Common myeloid progenitor, CD34-positive (primary cell): Measurements from ENCODE around the gene FAM83E.

Experiments
- CTCF ChIA-PET: fragments of 350-600 bp; sonication (Branson Sonifier 250); formaldehyde crosslinking; loops from one replicate; lab custom pipeline; 2021; ENCODE audit warnings: antibody characterized with exemption; lab: Charles Lee
- POLR2A ChIA-PET: fragments of 350-600 bp; sonication (Branson Sonifier 250); formaldehyde crosslinking; loops from one replicate; lab custom pipeline; 2021; ENCODE audit warnings: antibody characterized with exemption; lab: Charles Lee
- DNase-seq, 3 donors: peaks; one replicate each; pipeline versions ENCODE4 v3.0.0 to v3.0.0-alpha.2; 2013
- H3K27ac ChIP-seq, 2 experiments: 1 replicate in 1 of 2; 2 replicates in 1 of 2; pipeline ENCODE4 v1.7.0; 2013; ENCODE audit warnings: inconsistent platforms in 2 of 2, low read length in 2 of 2, mild to moderate bottlenecking in 2 of 2, low read depth in 1 of 2, moderate library complexity in 1 of 2; ENCODE audit not compliant: severe bottlenecking in 2 of 2, insufficient read depth in 1 of 2, poor library complexity in 1 of 2
- H3K27me3 ChIP-seq, 5 experiments: replicated peaks in 2 of 5; 1 replicate in 3 of 5; 2 replicates in 2 of 5; pipeline versions ENCODE4 v1.6.1 to v1.7.0; 2013; ENCODE audit warnings: low read length in 4 of 5, mild to moderate bottlenecking in 2 of 5, moderate library complexity in 2 of 5, inconsistent platforms in 1 of 5; ENCODE audit not compliant: insufficient read depth in 5 of 5, control insufficient read depth in 4 of 5
- H3K36me3 ChIP-seq, 4 experiments: 1 replicate in 2 of 4; 2 replicates in 2 of 4; pipeline versions ENCODE4 v1.6.1 to v1.7.0; 2013; ENCODE audit warnings: low read length in 3 of 4, control low read depth in 1 of 4, mild to moderate bottlenecking in 1 of 4; ENCODE audit not compliant: control insufficient read depth in 4 of 4, insufficient read depth in 4 of 4
- H3K4me1 ChIP-seq, 4 experiments: 1 replicate in 3 of 4; 2 replicates in 1 of 4; pipeline versions ENCODE4 v1.6.1 to v1.7.1; 2013; ENCODE audit warnings: low read length in 3 of 4, mild to moderate bottlenecking in 3 of 4, control low read depth in 1 of 4, inconsistent platforms in 1 of 4, moderate library complexity in 1 of 4; ENCODE audit not compliant: control insufficient read depth in 4 of 4, insufficient read depth in 4 of 4; ENCODE audit errors: control extremely low read depth in 1 of 4
- H3K4me3 ChIP-seq, 7 experiments: 1 replicate in 4 of 7; 2 replicates in 3 of 7; pipeline versions ENCODE4 v1.5.1 to v1.7.0; 2013; ENCODE audit warnings: mild to moderate bottlenecking in 7 of 7, low read length in 6 of 7, moderate library complexity in 6 of 7, inconsistent platforms in 2 of 7, low read depth in 2 of 7, control low read depth in 1 of 7; ENCODE audit not compliant: insufficient read depth in 4 of 7, control insufficient read depth in 1 of 7; ENCODE audit errors: extremely low read depth in 1 of 7
- H3K9me3 ChIP-seq, 5 experiments: 1 replicate in 4 of 5; 2 replicates in 1 of 5; pipeline versions ENCODE4 v1.6.1 to v1.7.1; 2013; ENCODE audit warnings: low read length in 4 of 5, mild to moderate bottlenecking in 2 of 5, inconsistent platforms in 1 of 5, low read depth in 1 of 5, moderate library complexity in 1 of 5; ENCODE audit not compliant: control insufficient read depth in 4 of 5, insufficient read depth in 2 of 5; ENCODE audit errors: control extremely low read depth in 1 of 5
- WGBS: methylation state at CpG from one replicate; pipeline ENCODE4 v1.1.5; 2013; ENCODE audit not compliant: insufficient coverage; 5-methylcytosine and 5-hydroxymethylcytosine counted together

FAM83E gene

GRCh38 chr19:48636859-48637448 lies 22.1 kb upstream of the FAM83E start, which contains the start of gene DBP:
DBP (minus strand) TSS chr19:48637379; CDS start chr19:48636994, 385 bp downstream.
- ChIA-PET CTCF (interaction anchor here (0.8 kb wide), 1 partner anchor 13 kb away, joined by 3 read pairs; no protein-coding TSS in a partner anchor), POLR2A (interaction anchor here (0.6 to 1.1 kb wide), 3 partner anchors 16 to 188 kb away, joined by 3 to 4 read pairs (median 4); partner anchors contain the start of genes RPL18 and SPHK2)
- DNase-seq = no peak
- Histone ChIP-seq H3K4me3 (peak within 1 kb of the TSS; percentile 72 to 90 (median 80)), H3K9me3 (no peaks in the 10 kb centered on the region), H3K27me3 (no peaks in the 10 kb centered on the region), H3K27ac (peak within 1 kb of the TSS; percentile 79 to 91), H3K4me1 (peaks cover 13 to 57% (median 48%) of the 10 kb centered on the region in 4 experiments), H3K36me3 (peaks cover 0 to 13% (median 6%) of the 10 kb centered on the region in 4 experiments)
- WGBS = 0% methylated on average over 36 of the region's 40 CpGs

- 0% methylated on average over 22 of the region's 35 CpGs for WGBS
- H3K9me3 ChIP-seq = no peaks in the 10 kb centered on the region
- peak overlapping the region; percentile 72 to 90 (median 80) for H3K4me3 ChIP-seq
- DNase-seq = peak in 1 of 3 donors; percentile 36
- H3K27me3 ChIP-seq = no peaks in the 10 kb centered on the region
- H3K27ac ChIP-seq = peak overlapping the region; percentile 28 to 78
- ChIA-PET POLR2A (no interaction called here), CTCF (no interaction called here)
- peaks cover 0 to 15% (median 6%) of the 10 kb centered on the region in 4 experiments for H3K36me3 ChIP-seq
- peaks cover 13 to 57% (median 48%) of the 10 kb centered on the region in 4 experiments for H3K4me1 ChIP-seq
Observed at GRCh38 chr19:48635966-48636858, 21.3 kb upstream of the FAM83E start.

GRCh38 chr19:48635263-48635965 lies 20.5 kb upstream of the FAM83E start:
- ChIA-PET CTCF (no interaction called here), POLR2A (no interaction called here)
- peak overlapping the region; percentile 64 to 88 for H3K27ac ChIP-seq
- H3K4me3 ChIP-seq = peak overlapping the region; percentile 72 to 90 (median 80)
- under 1% methylated on average over 51 of the region's 67 CpGs for WGBS
- DNase-seq = peak in 2 of 3 donors; percentile 63 to 67
- peaks cover 0 to 16% (median 6%) of the 10 kb centered on the region in 4 experiments for H3K36me3 ChIP-seq
- peaks cover 13 to 63% (median 56%) of the 10 kb centered on the region in 4 experiments for H3K4me1 ChIP-seq
- no peaks in the 10 kb centered on the region for H3K27me3 ChIP-seq
- H3K9me3 ChIP-seq = no peaks in the 10 kb centered on the region

GRCh38 chr19:48634424-48635262 lies 19.8 kb upstream of the FAM83E start:
- Histone ChIP-seq H3K27me3 (no peaks in the 10 kb centered on the region), H3K9me3 (no peaks in the 10 kb centered on the region), H3K4me3 (peak overlapping the region in 6 of 7 experiments; percentile 27 to 83 (median 76)), H3K4me1 (peaks cover 13 to 70% (median 61%) of the 10 kb centered on the region in 4 experiments), H3K27ac (peak overlapping the region; percentile 77 to 88), H3K36me3 (peaks cover 0 to 16% (median 6%) of the 10 kb centered on the region in 4 experiments)
- 5% methylated on average over 25 of the region's 37 CpGs for WGBS
- ChIA-PET POLR2A (interaction anchor here (1.2 kb wide), 1 partner anchor 17 kb away, joined by 3 read pairs; no protein-coding TSS in a partner anchor), CTCF (interaction anchor here (1.6 to 1.8 kb wide), 2 partner anchors 11 to 26 kb away, joined by 5 to 10 read pairs; partner anchors contain the start of gene CA11)
- DNase-seq = peak; percentile 93 to 97 (median 96)

- H3K4me1 ChIP-seq = peaks cover 13 to 68% (median 59%) of the 10 kb centered on the region in 4 experiments
- ChIA-PET POLR2A (interaction anchor here (1.2 kb wide), 1 partner anchor 17 kb away, joined by 3 read pairs; no protein-coding TSS in a partner anchor), CTCF (interaction anchor here (1.5 to 1.8 kb wide), 3 partner anchors 10 to 25 kb away, joined by 5 to 10 read pairs (median 6); partner anchors contain the start of gene CA11)
- H3K27me3 ChIP-seq = no peaks in the 10 kb centered on the region
- WGBS = 83% methylated on average over 7 of the region's 7 CpGs
- DNase-seq = no peak
- H3K9me3 ChIP-seq = no peaks in the 10 kb centered on the region
- peak overlapping the region in 6 of 7 experiments; percentile 27 to 83 (median 60) for H3K4me3 ChIP-seq
- peaks cover 0 to 16% (median 9%) of the 10 kb centered on the region in 4 experiments for H3K36me3 ChIP-seq
- H3K27ac ChIP-seq = peak overlapping the region; percentile 77 to 88
Observed at GRCh38 chr19:48634036-48634342, 19.1 kb upstream of the FAM83E start.
